ENCODE measurements around the gene CCM2.

DNA sequence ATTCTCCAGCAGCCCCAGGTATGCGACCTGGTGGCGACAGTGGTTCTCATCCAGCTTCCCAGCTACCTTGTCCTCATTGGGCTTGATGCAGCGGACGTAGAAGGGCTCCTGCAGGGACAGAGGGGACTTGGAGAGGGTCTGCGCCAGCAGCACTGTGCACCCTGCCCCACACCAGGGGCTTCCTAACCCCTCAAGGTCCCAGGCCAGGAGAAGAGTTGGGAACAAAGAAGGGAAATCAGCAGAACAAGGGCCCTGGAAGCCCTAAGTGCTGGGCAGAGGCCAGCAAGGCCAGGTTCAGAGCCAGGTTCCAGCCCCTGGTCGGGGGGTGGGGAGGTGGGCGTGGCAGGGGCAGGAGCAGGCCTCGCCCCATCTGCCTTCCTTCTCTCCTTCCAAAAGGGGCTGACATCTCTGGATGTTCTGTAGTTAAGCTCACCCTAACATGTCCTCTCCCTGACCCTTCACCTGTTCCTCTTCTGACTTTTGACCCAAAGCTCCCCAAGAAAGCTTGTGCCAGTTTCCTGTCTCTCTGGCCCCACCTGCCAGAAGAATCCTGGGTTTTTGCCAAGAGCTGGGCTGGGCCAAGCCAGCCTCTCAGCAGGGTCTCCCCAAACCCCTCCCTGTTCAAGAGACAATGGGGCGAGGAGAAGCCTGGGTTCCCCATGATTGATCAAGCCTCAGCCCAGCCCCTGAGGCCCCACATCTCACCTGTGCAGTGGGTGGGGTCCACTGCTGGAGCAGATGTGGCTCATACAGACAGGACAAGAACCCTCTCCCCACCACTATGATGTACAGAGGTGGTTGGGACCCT lies 33.1 kb upstream of the CCM2 start:
- TF ChIP-seq, protein P1, sequence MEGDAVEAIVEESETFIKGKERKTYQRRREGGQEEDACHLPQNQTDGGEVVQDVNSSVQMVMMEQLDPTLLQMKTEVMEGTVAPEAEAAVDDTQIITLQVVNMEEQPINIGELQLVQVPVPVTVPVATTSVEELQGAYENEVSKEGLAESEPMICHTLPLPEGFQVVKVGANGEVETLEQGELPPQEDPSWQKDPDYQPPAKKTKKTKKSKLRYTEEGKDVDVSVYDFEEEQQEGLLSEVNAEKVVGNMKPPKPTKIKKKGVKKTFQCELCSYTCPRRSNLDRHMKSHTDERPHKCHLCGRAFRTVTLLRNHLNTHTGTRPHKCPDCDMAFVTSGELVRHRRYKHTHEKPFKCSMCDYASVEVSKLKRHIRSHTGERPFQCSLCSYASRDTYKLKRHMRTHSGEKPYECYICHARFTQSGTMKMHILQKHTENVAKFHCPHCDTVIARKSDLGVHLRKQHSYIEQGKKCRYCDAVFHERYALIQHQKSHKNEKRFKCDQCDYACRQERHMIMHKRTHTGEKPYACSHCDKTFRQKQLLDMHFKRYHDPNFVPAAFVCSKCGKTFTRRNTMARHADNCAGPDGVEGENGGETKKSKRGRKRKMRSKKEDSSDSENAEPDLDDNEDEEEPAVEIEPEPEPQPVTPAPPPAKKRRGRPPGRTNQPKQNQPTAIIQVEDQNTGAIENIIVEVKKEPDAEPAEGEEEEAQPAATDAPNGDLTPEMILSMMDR (conservative IDR thresholded peaks at IDR 0.05; ENCODE audit: low read depth in 2 of 2): no peak
- TF ChIP-seq EZH2 (IDR thresholded peaks at IDR 0.05; ENCODE audit: low read depth, unreplicated experiment): no peak
- no peak for TF ChIP-seq REST (IDR thresholded peaks at IDR 0.05; ENCODE audit: unreplicated experiment)
- no peak for TF ChIP-seq POLR2AphosphoS5 (IDR thresholded peaks at IDR 0.05; ENCODE audit: low read depth)
- no peak for TF ChIP-seq CREB1 (CRISPR knock-in tag; IDR thresholded peaks at IDR 0.05; ENCODE audit: low read depth)
- TF ChIP-seq ZNF462 (CRISPR knock-in tag; IDR thresholded peaks at IDR 0.05): no peak
- TF ChIP-seq, protein P2, sequence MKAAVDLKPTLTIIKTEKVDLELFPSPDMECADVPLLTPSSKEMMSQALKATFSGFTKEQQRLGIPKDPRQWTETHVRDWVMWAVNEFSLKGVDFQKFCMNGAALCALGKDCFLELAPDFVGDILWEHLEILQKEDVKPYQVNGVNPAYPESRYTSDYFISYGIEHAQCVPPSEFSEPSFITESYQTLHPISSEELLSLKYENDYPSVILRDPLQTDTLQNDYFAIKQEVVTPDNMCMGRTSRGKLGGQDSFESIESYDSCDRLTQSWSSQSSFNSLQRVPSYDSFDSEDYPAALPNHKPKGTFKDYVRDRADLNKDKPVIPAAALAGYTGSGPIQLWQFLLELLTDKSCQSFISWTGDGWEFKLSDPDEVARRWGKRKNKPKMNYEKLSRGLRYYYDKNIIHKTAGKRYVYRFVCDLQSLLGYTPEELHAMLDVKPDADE (IDR thresholded peaks at IDR 0.05): no peak
- no peak for TF ChIP-seq EZH2phosphoT487 (IDR thresholded peaks at IDR 0.05; ENCODE audit: unreplicated experiment)
- TF ChIP-seq STAT1 (IDR thresholded peaks at IDR 0.05; ENCODE audit: unreplicated experiment): no peak
- no peak for TF ChIP-seq ZNF114 (CRISPR knock-in tag; IDR thresholded peaks at IDR 0.05)
- TF ChIP-seq ZNF331 (CRISPR knock-in tag; IDR thresholded peaks at IDR 0.05; ENCODE audit: low read depth): no peak

Measured in GM23338 (cell line).